WTC11 (cell line): ENCODE measurements around the gene ANO7.

Experiments used
- ATF1 ChIP-seq: sonication (generic); formaldehyde crosslinking; IDR thresholded peaks from 2 replicates; pipeline ENCODE4 v1.8.1; 2023; ENCODE audit warnings: mild to moderate bottlenecking, moderate library complexity, missing genetic modification reagents
- ATF3 ChIP-seq: sonication (generic); formaldehyde crosslinking; conservative IDR thresholded peaks from 2 replicates; pipeline ENCODE4 v1.8.1; 2022; ENCODE audit warnings: mild to moderate bottlenecking, missing genetic modification reagents
- CTCF ChIP-seq: fragments of 200-600 bp; IDR thresholded peaks from 2 replicates; pipeline ENCODE4 v1.8.0; 2022; ENCODE audit warnings: antibody characterized with exemption
- ELF4 ChIP-seq: sonication (generic); formaldehyde crosslinking; IDR thresholded peaks from 2 replicates; pipeline ENCODE4 v1.8.1; 2022; ENCODE audit warnings: low read depth, mild to moderate bottlenecking, moderate library complexity, missing genetic modification reagents
- ETV6 ChIP-seq: sonication (generic); formaldehyde crosslinking; IDR thresholded peaks from 2 replicates; pipeline ENCODE4 v1.8.1; 2022; ENCODE audit warnings: mild to moderate bottlenecking, missing genetic modification reagents
- JAZF1 ChIP-seq: fragments of 250-450 bp; sonication (Bioruptor Pico); IDR thresholded peaks from 2 replicates; pipeline ENCODE4 v1.9.0; 2021; ENCODE audit warnings: moderate library complexity, mild to moderate bottlenecking, inconsistent platforms
- NFE2L1 ChIP-seq: sonication (generic); formaldehyde crosslinking; IDR thresholded peaks from 2 replicates; pipeline ENCODE4 v1.8.1; 2023; ENCODE audit warnings: missing genetic modification reagents
- ZNF219 ChIP-seq: sonication (generic); formaldehyde crosslinking; IDR thresholded peaks from 2 replicates; pipeline ENCODE4 v1.8.0; 2023; ENCODE audit warnings: missing genetic modification reagents, mild to moderate bottlenecking, borderline replicate concordance
- ZNF263 ChIP-seq: sonication (generic); formaldehyde crosslinking; IDR thresholded peaks from 2 replicates; pipeline ENCODE4 v1.8.1; 2022; ENCODE audit warnings: low read depth, mild to moderate bottlenecking, moderate library complexity, missing genetic modification reagents

- no peak for TF ChIP-seq NFE2L1 (CRISPR knock-in tag)
- TF ChIP-seq ELF4 (CRISPR knock-in tag) = no peak
- no peak for TF ChIP-seq CTCF
- no peak for TF ChIP-seq ETV6
- TF ChIP-seq ATF3 (CRISPR knock-in tag) = no peak
- no peak for TF ChIP-seq JAZF1 (CRISPR knock-in tag)
- TF ChIP-seq ATF1 (CRISPR knock-in tag) = no peak
- TF ChIP-seq ZNF219 = no peak
- TF ChIP-seq ZNF263 (CRISPR knock-in tag) = no peak
These were observed 797 bp downstream of the ANO7 start for GRCh38 chr2:241189093-241189855.
